Measurements from ENCODE around the gene MB21D2. TPM values are rescaled to one million over a fixed set of nuclear protein-coding genes. Genes with fewer than 3 reads are reported as not detected.
"Not testable (repeated sequence)": the region's sequence is repeated elsewhere in the genome, so short reads cannot be mapped to it uniquely, and the experiment has no call there.

MB21D2 gene
- total RNA-seq = 1 to 10 TPM in 1 of 2 donors, under 1 TPM in 1; 0.45 to 1.7 TPM

DNA sequence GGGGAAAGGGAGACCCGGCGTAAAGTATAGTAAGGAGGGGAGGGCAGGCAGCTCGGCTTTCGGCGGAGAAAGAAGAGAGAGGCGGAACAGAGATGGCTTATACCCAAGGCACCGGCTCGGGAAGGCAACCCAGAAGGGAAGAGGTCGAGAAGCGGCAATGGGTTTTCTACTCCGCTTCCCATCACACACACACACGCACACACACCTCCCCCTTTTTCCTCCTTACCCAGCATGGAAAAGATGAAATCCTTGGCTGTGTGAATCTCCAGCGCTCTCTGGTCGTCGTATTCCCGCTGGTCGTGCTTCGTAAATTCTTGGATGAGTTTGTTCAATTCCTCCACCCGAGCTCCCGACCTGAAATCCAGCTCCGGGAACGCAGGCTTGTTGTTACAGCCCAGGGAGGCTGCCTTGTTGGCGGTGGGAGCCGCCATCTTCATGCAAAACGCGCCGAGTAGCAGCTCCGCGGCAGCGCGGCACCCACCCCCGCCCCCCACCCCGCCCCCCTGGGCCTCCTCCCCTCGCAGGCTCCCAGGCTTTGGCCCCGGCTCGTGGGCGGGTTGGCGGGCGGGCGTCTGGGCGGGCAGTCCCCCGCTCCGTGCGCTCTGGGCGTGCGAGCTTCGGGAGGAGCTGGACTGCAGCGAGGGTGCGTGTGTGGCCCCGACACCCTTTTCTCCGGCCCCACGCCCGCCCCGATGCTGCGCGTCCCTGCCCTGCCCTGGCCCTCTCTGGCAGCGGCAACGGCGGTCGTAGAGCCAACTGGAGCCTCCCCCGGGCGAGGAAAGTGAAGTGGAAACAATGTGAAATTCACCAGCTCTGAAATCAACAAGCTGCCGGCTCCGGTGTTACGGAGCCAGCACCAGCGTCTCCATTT is at the start of gene MB21D2:
TSS of gene MB21D2 (minus strand) at position 453 of the 871 bp plus-strand sequence. CDS start at position 437, 16 bp downstream.
- Mint-ChIP-seq H3K4me1 (ENCODE audit: low read depth in 2 of 2) (peaks cover 0 to 9% of the 10 kb centered on the region in 2 donors), H3K36me3 (no peaks in the 10 kb centered on the region), H3K4me3 (peak within 1 kb of the TSS; percentile 80), H3K9me3 (no peaks in the 10 kb centered on the region), H3K27me3 (peaks cover 50 to 51% of the 10 kb centered on the region in 2 donors), H3K27ac (peak within 1 kb of the TSS in 1 of 2 donors; percentile 82)
- DNase-seq (ENCODE audit: low spot score) (no peak), ATAC-seq (peak; percentile 52 to 81)

GRCh38 chr3:192964959-192965719 is 47.5 kb upstream of the MB21D2 start:
- not testable (repeated sequence) for ATAC-seq

GRCh38 chr3:192959773-192960172 is 42.1 kb upstream of the MB21D2 start:
- H3K4me3 Mint-ChIP-seq = no peak overlapping the region
- no peaks in the 10 kb centered on the region for H3K36me3 Mint-ChIP-seq
- H3K27me3 Mint-ChIP-seq = no peaks in the 10 kb centered on the region

More at GRCh38 chr3:192964959-192965719, 47.5 kb upstream of the MB21D2 start:
- not testable (repeated sequence) for H3K36me3 Mint-ChIP-seq; H3K27ac Mint-ChIP-seq; H3K27me3 Mint-ChIP-seq; H3K4me1 Mint-ChIP-seq (ENCODE audit: low read depth in 2 of 2); DNase-seq (ENCODE audit: low spot score); H3K4me3 Mint-ChIP-seq
- H3K9me3 Mint-ChIP-seq = peaks cover 12% of the 10 kb centered on the region

DNA sequence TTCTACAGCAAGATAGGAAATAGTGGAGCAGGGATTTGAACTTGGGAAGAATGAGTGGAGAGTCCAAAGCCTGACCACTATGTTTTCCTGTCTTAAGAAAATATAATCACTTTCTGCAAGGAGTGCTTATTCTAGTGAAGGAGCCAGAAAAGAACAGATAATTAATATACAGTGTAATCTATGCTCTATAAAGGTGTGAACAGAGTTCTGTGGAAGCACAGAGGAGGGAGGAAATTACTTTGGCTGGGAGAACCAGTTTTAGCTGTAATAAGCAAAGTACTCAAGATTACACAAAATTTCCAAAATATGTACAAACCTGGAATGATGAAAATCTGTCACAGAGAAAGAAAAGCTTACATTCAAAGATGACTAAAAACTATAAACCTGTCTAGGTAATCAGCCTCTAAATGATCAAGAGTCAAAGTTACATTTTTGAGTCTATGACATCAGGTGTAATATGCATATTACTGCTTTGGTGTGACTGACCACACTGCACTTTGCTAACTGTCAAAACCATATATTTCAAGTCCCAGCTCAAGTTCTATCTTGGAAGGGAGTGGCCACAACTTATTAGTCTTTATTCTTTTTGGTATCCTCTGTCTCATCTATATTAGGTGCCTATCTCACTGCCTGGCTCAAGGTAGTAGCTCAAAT is 40.7 kb upstream of the MB21D2 start:
- H3K4me3 Mint-ChIP-seq = no peak overlapping the region
- peaks cover 10% of the 10 kb centered on the region for H3K9me3 Mint-ChIP-seq
- H3K27ac Mint-ChIP-seq = peak overlapping the region in 1 of 2 donors; percentile 85
- no peak for DNase-seq (ENCODE audit: low spot score)
- peaks cover 0 to 6% of the 10 kb centered on the region in 2 donors for H3K4me1 Mint-ChIP-seq (ENCODE audit: low read depth in 2 of 2)
- no peaks in the 10 kb centered on the region for H3K36me3 Mint-ChIP-seq
- no peaks in the 10 kb centered on the region for H3K27me3 Mint-ChIP-seq
- peak in 1 of 2 donors; percentile 61 for ATAC-seq

More at GRCh38 chr3:192959773-192960172, 42.1 kb upstream of the MB21D2 start:
- ATAC-seq (no peak), DNase-seq (ENCODE audit: low spot score) (no peak)
- peaks cover 10% of the 10 kb centered on the region for H3K9me3 Mint-ChIP-seq
- peaks cover 0 to 6% of the 10 kb centered on the region in 2 donors for H3K4me1 Mint-ChIP-seq (ENCODE audit: low read depth in 2 of 2)
- H3K27ac Mint-ChIP-seq = no peak overlapping the region

GRCh38 chr3:192957441-192958021 is 39.9 kb upstream of the MB21D2 start:
- peak overlapping the region in 1 of 2 donors; percentile 85 for H3K27ac Mint-ChIP-seq
- H3K4me1 Mint-ChIP-seq (ENCODE audit: low read depth in 2 of 2) = peaks cover 0 to 6% of the 10 kb centered on the region in 2 donors
- no peak overlapping the region for H3K4me3 Mint-ChIP-seq
- DNase-seq (ENCODE audit: low spot score) (peak; percentile 65), ATAC-seq (peak; percentile 62 to 92)
- no peaks in the 10 kb centered on the region for H3K36me3 Mint-ChIP-seq
- no peaks in the 10 kb centered on the region for H3K27me3 Mint-ChIP-seq
- peaks cover 10% of the 10 kb centered on the region for H3K9me3 Mint-ChIP-seq

- H3K9me3 Mint-ChIP-seq = peaks cover 8% of the 10 kb centered on the region
- no peaks in the 10 kb centered on the region for H3K36me3 Mint-ChIP-seq
- no peak for ATAC-seq
- H3K27me3 Mint-ChIP-seq = no peaks in the 10 kb centered on the region
- H3K4me1 Mint-ChIP-seq (ENCODE audit: low read depth in 2 of 2) = peaks cover 0 to 6% of the 10 kb centered on the region in 2 donors
- no peak for DNase-seq (ENCODE audit: low spot score)
- no peak overlapping the region for H3K4me3 Mint-ChIP-seq
- H3K27ac Mint-ChIP-seq = no peak overlapping the region
Observed at GRCh38 chr3:192953926-192954325, 36.3 kb upstream of the MB21D2 start.

DNA sequence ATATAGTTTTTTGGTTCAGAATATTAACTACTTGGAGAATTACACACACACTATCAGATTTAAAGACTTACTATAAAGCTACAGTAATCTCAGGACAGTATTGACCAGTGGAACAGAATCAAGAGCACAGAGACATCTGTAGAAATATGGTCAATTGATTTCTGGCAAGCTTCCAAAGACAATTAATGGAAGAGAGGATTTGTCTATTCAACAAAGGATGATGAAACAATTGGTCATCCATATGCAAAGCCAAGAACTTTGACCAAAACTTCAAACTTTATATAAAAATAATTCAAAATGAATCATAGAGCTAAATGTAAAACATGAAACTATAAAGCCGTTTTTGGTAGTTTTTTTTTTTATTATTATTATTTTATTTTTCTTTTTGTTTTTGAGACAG is 29.8 kb upstream of the MB21D2 start:
- DNase-seq (ENCODE audit: low spot score) (no peak), ATAC-seq (no peak)
- Mint-ChIP-seq H3K4me3 (no peak overlapping the region), H3K9me3 (peaks cover 4% of the 10 kb centered on the region), H3K4me1 (ENCODE audit: low read depth in 2 of 2) (no peaks in the 10 kb centered on the region), H3K27me3 (no peaks in the 10 kb centered on the region), H3K27ac (no peak overlapping the region), H3K36me3 (no peaks in the 10 kb centered on the region)

DNA sequence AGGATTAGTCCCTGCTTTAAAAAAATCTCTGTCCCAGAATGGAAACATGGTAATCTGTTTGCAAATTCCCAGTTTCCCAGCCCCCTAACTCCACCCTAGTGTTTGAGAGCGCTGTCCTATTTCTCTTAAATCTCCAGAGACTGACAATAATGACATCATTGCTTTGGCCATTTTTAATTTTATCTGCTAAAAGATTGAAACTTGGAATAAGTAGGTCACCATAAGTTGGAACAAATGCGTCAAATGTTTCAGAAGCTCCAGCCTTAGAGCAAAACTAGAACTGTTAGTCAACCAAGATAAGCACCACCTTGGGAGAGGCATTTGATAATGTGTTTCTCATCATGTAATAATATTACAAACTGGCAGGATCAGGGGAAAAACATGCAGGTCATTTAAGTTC is 25.7 kb upstream of the MB21D2 start:
- no peaks in the 10 kb centered on the region for H3K9me3 Mint-ChIP-seq
- H3K4me1 Mint-ChIP-seq (ENCODE audit: low read depth in 2 of 2) = no peaks in the 10 kb centered on the region
- H3K27ac Mint-ChIP-seq = no peak overlapping the region
- DNase-seq (ENCODE audit: low spot score) (no peak), ATAC-seq (no peak)
- H3K36me3 Mint-ChIP-seq = no peaks in the 10 kb centered on the region
- no peaks in the 10 kb centered on the region for H3K27me3 Mint-ChIP-seq
- H3K4me3 Mint-ChIP-seq = no peak overlapping the region

DNA sequence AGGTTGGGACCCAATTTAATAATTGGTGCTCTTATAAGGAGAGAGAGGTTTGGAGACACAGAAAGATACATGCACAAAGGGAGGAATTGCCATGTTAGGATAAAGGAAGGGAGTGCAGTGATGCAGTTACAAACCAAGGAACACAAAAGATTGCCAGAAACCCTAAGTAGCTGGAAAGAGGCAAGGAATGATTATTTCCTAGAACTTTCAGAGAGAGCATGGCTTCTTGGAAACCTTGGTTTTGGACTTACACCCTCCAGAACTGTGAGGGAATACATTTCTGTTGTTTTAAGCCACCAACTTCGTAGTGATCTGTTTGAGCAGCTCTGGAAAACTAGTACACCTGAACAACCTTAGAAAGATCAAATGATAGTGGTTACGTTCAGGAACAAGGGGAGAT is 25.0 kb upstream of the MB21D2 start:
- peaks cover 2% of the 10 kb centered on the region for H3K9me3 Mint-ChIP-seq
- no peaks in the 10 kb centered on the region for H3K27me3 Mint-ChIP-seq
- no peak overlapping the region for H3K4me3 Mint-ChIP-seq
- H3K4me1 Mint-ChIP-seq (ENCODE audit: low read depth in 2 of 2) = no peaks in the 10 kb centered on the region
- no peaks in the 10 kb centered on the region for H3K36me3 Mint-ChIP-seq
- H3K27ac Mint-ChIP-seq = no peak overlapping the region
- ATAC-seq (no peak), DNase-seq (ENCODE audit: low spot score) (no peak)

- H3K27me3 Mint-ChIP-seq = peaks cover 0 to 2% of the 10 kb centered on the region in 2 donors
- peaks cover 4% of the 10 kb centered on the region for H3K9me3 Mint-ChIP-seq
- ATAC-seq (no peak), DNase-seq (ENCODE audit: low spot score) (no peak)
- H3K36me3 Mint-ChIP-seq = no peaks in the 10 kb centered on the region
- no peak overlapping the region for H3K27ac Mint-ChIP-seq
- H3K4me1 Mint-ChIP-seq (ENCODE audit: low read depth in 2 of 2) = peaks cover 0 to under 1% of the 10 kb centered on the region in 2 donors
- H3K4me3 Mint-ChIP-seq = no peak overlapping the region
Observed at GRCh38 chr3:192940129-192940528, 22.5 kb upstream of the MB21D2 start.

DNA sequence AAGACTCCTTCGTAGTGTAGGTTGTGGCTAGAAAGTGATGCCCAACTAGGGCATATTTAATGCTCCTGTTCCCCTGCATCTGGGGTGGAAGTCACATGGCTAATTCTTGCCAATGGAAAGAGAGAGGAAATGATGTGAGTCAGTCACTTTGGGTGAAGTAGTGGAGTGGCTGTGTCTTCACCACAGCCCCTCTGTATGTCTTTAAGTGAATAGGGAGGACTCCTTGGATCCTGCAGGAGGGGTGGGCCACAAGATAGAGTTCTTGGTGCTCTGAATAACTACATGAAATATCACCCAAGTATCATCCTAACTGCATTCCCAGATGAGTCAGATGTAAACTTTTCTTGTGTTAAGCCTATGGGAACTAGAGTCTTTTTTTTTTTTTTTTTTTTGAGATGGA is 17.8 kb upstream of the MB21D2 start:
- no peaks in the 10 kb centered on the region for H3K36me3 Mint-ChIP-seq
- H3K9me3 Mint-ChIP-seq = peaks cover 5% of the 10 kb centered on the region
- no peak overlapping the region for H3K4me3 Mint-ChIP-seq
- DNase-seq (ENCODE audit: low spot score) (no peak), ATAC-seq (no peak)
- peaks cover 0 to 2% of the 10 kb centered on the region in 2 donors for H3K4me1 Mint-ChIP-seq (ENCODE audit: low read depth in 2 of 2)
- H3K27me3 Mint-ChIP-seq = peaks cover 0 to 3% of the 10 kb centered on the region in 2 donors
- H3K27ac Mint-ChIP-seq = no peak overlapping the region

DNA sequence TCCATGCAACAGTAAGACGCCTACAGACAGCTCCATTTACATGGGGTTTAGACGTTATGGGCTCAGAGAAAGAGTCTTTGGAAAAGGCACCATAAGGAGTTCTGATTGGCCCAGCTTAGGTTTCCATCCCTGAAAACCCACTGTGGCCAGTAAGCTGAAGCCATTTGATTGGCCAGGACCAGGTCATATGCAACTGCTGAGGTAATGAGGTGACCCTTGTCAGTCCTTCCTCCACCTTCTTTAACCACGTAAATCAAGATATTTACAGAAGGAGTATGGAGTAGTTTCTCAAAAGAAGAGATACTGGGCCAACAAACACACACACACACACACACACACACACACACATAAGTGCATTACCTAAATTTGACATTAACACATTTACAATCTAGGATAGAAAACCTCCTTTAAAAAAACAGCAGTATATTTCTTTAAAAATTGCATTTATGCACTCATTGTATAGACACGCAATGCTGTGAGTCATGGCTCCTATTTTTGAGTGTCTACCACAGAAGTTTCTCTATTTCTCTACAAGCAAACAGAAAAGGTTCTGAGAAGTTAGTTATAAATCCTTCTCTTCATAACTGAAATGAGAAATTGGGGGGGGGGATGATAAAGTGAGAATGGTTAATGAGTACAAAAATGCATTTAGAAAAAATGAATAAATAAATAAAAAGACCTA is 16.3 kb upstream of the MB21D2 start:
- Mint-ChIP-seq H3K4me1 (ENCODE audit: low read depth in 2 of 2) (peaks cover 0 to 2% of the 10 kb centered on the region in 2 donors), H3K27me3 (peaks cover 0 to 3% of the 10 kb centered on the region in 2 donors), H3K9me3 (peaks cover 5% of the 10 kb centered on the region), H3K4me3 (no peak overlapping the region), H3K27ac (no peak overlapping the region), H3K36me3 (no peaks in the 10 kb centered on the region)
- no peak for DNase-seq (ENCODE audit: low spot score)
- ATAC-seq = no peak

DNA sequence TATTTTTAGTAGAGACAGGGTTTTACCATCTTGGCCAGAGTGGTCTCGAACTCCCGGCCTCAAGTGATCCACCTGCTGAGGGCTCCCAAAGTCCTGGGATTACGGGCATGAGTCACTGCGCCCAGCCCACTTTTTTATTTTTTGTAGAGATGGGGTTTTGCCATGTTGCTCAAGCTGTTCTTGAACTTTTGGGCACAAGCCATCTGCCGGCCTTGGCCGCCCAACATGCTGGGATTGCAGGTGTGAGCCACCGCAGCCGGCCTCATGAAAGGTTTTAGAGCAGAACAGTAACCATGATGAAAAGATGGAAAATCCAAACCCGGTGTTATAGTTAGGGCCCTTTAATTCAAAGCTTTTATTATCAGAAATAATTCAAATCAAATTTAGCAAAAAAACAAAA is 15.6 kb upstream of the MB21D2 start:
- Mint-ChIP-seq H3K4me3 (no peak overlapping the region), H3K27me3 (peaks cover 0 to 3% of the 10 kb centered on the region in 2 donors), H3K9me3 (peaks cover 5% of the 10 kb centered on the region), H3K27ac (no peak overlapping the region), H3K36me3 (no peaks in the 10 kb centered on the region), H3K4me1 (ENCODE audit: low read depth in 2 of 2) (peaks cover 0 to 2% of the 10 kb centered on the region in 2 donors)
- DNase-seq (ENCODE audit: low spot score) (no peak), ATAC-seq (no peak)

Data from natural killer cell treated with Interleukin-12 subunit alpha and Interleukin-12 subunit beta and Interleukin-15 and Interleukin-18, amount 100 ng/mL, for 72 hours (primary cell).